H1 (cell line): ENCODE measurements around the gene OR14A16. TPM values are rescaled to one million over a fixed set of nuclear protein-coding genes. Genes with fewer than 3 reads are reported as not detected.

Source experiments
- CTCF ChIA-PET: fragments of 300-600 bp; sonication (Branson Sonifier 250); formaldehyde crosslinking; loops from one replicate; lab custom pipeline; 2021; ENCODE audit not compliant: partially characterized antibody; lab: Charles Lee
- POLR2A ChIA-PET: fragments of 300-600 bp; sonication (Branson Sonifier 250); formaldehyde crosslinking; loops from one replicate; lab custom pipeline; 2021; ENCODE audit warnings: inconsistent platforms; ENCODE audit not compliant: partially characterized antibody; lab: Charles Lee
- DNase-seq, 2 experiments: peaks; one replicate each; pipeline versions ENCODE4 v3.0.0 to v3.0.0-alpha.2; 2010 to 2022; ENCODE audit warnings: low spot score in 2 of 2, low read depth in 1 of 2, mixed read lengths in 1 of 2
- FAIRE-seq: peaks from 2 replicates; lab custom pipeline; 2011; peaks lifted over from hg19 to GRCh38; lab: Jason Lieb, UNC
- H2AFZ ChIP-seq: 2 replicates; pipeline ENCODE4 v1.8.1; 2012; ENCODE audit warnings: low read length, inconsistent platforms
- H2AK5ac ChIP-seq: 2 replicates; pipeline ENCODE4 v1.6.1; 2013; ENCODE audit warnings: low read depth, low read length
- H2BK120ac ChIP-seq: replicated peaks from 2 replicates; pipeline ENCODE3; 2013; ENCODE audit warnings: low read depth, low read length, inconsistent platforms
- H2BK12ac ChIP-seq: 2 replicates; pipeline ENCODE4 v1.6.1; 2013; ENCODE audit warnings: low read depth, low read length
- H2BK15ac ChIP-seq: 2 replicates; pipeline ENCODE4 v1.6.1; 2013; ENCODE audit warnings: low read length
- H2BK20ac ChIP-seq: 2 replicates; pipeline ENCODE4 v1.6.1; 2013; ENCODE audit warnings: low read length
- H2BK5ac ChIP-seq: 2 replicates; pipeline ENCODE4 v1.6.1; 2013; ENCODE audit warnings: low read depth, low read length
- H3K14ac ChIP-seq: 2 replicates; pipeline ENCODE4 v1.6.1; 2013; ENCODE audit warnings: inconsistent platforms; ENCODE audit not compliant: insufficient read length
- H3K18ac ChIP-seq: 2 replicates; pipeline ENCODE4 v1.6.1; 2013; ENCODE audit warnings: low read length; ENCODE audit errors: extremely low read depth
- H3K23ac ChIP-seq: 2 replicates; pipeline ENCODE4 v1.6.1; 2013; ENCODE audit warnings: inconsistent platforms; ENCODE audit not compliant: insufficient read length
- H3K23me2 ChIP-seq: 2 replicates; pipeline ENCODE4 v1.6.1; 2013; ENCODE audit warnings: low read depth, low read length
- H3K27ac ChIP-seq: 2 replicates; pipeline ENCODE4 v1.6.1; 2011; ENCODE audit warnings: low read depth, low read length, inconsistent platforms
- H3K27me3 ChIP-seq, 4 experiments: replicated peaks in 1 of 4; 1 replicate in 1 of 4; 2 replicates in 3 of 4; pipeline versions ENCODE4 v1.6.1 to v1.8.1; 2011 to 2013; ENCODE audit warnings: low read length in 3 of 4, mild to moderate bottlenecking in 3 of 4, inconsistent platforms in 2 of 4, mixed read lengths in 2 of 4, moderate library complexity in 1 of 4; ENCODE audit not compliant: control insufficient read depth in 3 of 4, insufficient read depth in 3 of 4; ENCODE audit errors: extremely low read depth in 1 of 4
- H3K36me3 ChIP-seq, 4 experiments: 2 replicates each; pipeline versions ENCODE4 v1.6.1 to v1.8.1; 2011 to 2013; ENCODE audit warnings: mild to moderate bottlenecking in 4 of 4, low read length in 3 of 4, moderate library complexity in 2 of 4, control low read depth in 1 of 4, inconsistent platforms in 1 of 4; ENCODE audit not compliant: insufficient read depth in 4 of 4, control insufficient read depth in 2 of 4
- H3K4ac ChIP-seq: replicated peaks from 2 replicates; pipeline ENCODE3; 2013; ENCODE audit warnings: low read length, low read depth, mixed read lengths, inconsistent platforms; ENCODE audit not compliant: insufficient read length
- H3K4me1 ChIP-seq, 4 experiments: replicated peaks in 1 of 4; 1 replicate in 1 of 4; 2 replicates in 3 of 4; pipeline versions ENCODE4 v1.6.1 to v1.8.1; 2011 to 2013; ENCODE audit warnings: low read length in 3 of 4, inconsistent platforms in 2 of 4, mixed read lengths in 1 of 4; ENCODE audit not compliant: insufficient read depth in 4 of 4, control insufficient read depth in 3 of 4
- H3K4me2 ChIP-seq, 2 experiments: 2 replicates each; pipeline versions ENCODE4 v1.6.1 to v1.8.1; 2011 to 2013; ENCODE audit warnings: low read depth in 2 of 2, low read length in 2 of 2, control low read depth in 1 of 2, inconsistent platforms in 1 of 2, mild to moderate bottlenecking in 1 of 2; ENCODE audit not compliant: insufficient read depth in 1 of 2
- H3K4me3 ChIP-seq, 4 experiments: fragments of 200-600, 300-600 bp in 1 of 4; sonication (generic), shearing (Covaris generic), sonication (Bioruptor Twin) in 1 of 4; 2 replicates each; pipeline versions ENCODE4 v1.5.1 to v1.8.1; 2011 to 2016; ENCODE audit warnings: low read length in 4 of 4, low read depth in 3 of 4, control low read depth in 2 of 4, inconsistent platforms in 2 of 4, mild to moderate bottlenecking in 2 of 4, mixed read lengths in 1 of 4, moderate library complexity in 1 of 4; ENCODE audit not compliant: insufficient read depth in 2 of 4; ENCODE audit errors: extremely low read depth in 1 of 4
- H3K56ac ChIP-seq: replicated peaks from 2 replicates; pipeline ENCODE3; 2013; ENCODE audit warnings: low read depth, mild to moderate bottlenecking, mixed read lengths, low read length, inconsistent platforms; ENCODE audit not compliant: insufficient read length
- H3K79me1 ChIP-seq: 2 replicates; pipeline ENCODE4 v1.6.1; 2013; ENCODE audit warnings: low read depth, low read length, control low read depth
- H3K79me2 ChIP-seq, 2 experiments: 2 replicates each; pipeline versions ENCODE4 v1.6.1 to v1.8.1; 2012 to 2013; ENCODE audit warnings: low read length in 2 of 2, mild to moderate bottlenecking in 2 of 2, inconsistent platforms in 1 of 2; ENCODE audit not compliant: insufficient read depth in 2 of 2, control insufficient read depth in 1 of 2
- H3K9ac ChIP-seq, 4 experiments: replicated peaks in 1 of 4; 1 replicate in 1 of 4; 2 replicates in 3 of 4; pipeline versions ENCODE4 v1.6.1 to v1.8.1; 2011 to 2013; ENCODE audit warnings: low read depth in 3 of 4, low read length in 3 of 4, control low read depth in 2 of 4, mild to moderate bottlenecking in 2 of 4, moderate library complexity in 2 of 4, inconsistent platforms in 1 of 4; ENCODE audit errors: extremely low read depth in 1 of 4
- H3K9me3 ChIP-seq, 2 experiments: 2 replicates each; pipeline versions ENCODE4 v1.6.1 to v1.8.1; 2012 to 2013; ENCODE audit warnings: mild to moderate bottlenecking in 2 of 2, moderate library complexity in 2 of 2, control low read depth in 1 of 2, inconsistent platforms in 1 of 2, low read depth in 1 of 2, low read length in 1 of 2, mixed read lengths in 1 of 2; ENCODE audit not compliant: insufficient read depth in 2 of 2
- H4K20me1 ChIP-seq, 2 experiments: replicated peaks in 1 of 2; 2 replicates each; pipeline versions ENCODE3 to v1.8.1; 2011 to 2013; ENCODE audit warnings: inconsistent platforms in 2 of 2, low read length in 2 of 2, mild to moderate bottlenecking in 1 of 2; ENCODE audit not compliant: insufficient read depth in 2 of 2, control insufficient read depth in 1 of 2
- H4K5ac ChIP-seq: 2 replicates; pipeline ENCODE4 v1.6.1; 2013; ENCODE audit warnings: low read length, low read depth, mixed read lengths, inconsistent platforms; ENCODE audit not compliant: insufficient read length
- H4K8ac ChIP-seq: 2 replicates; pipeline ENCODE4 v1.8.0; 2013; ENCODE audit warnings: mild to moderate bottlenecking, moderate library complexity, low read length, inconsistent platforms; ENCODE audit not compliant: insufficient read depth; ENCODE audit errors: extremely low read depth
- H4K91ac ChIP-seq: replicated peaks from 2 replicates; pipeline ENCODE3; 2013; ENCODE audit warnings: low read length, mixed read lengths, inconsistent platforms; ENCODE audit not compliant: insufficient read length
- BCL11A ChIP-seq, 2 experiments: IDR thresholded peaks; one replicate each; pipeline ENCODE4 v1.6.1; 2011; ENCODE audit warnings: low read depth in 2 of 2, low read length in 2 of 2, mild to moderate bottlenecking in 2 of 2
- BRCA1 ChIP-seq: IDR thresholded peaks from 2 replicates; pipeline ENCODE4 v1.6.1; 2012; ENCODE audit warnings: low read depth, low read length, improper control_type of control experiment
- CBX5 ChIP-seq: fragments of 300-800, 300-1000 bp; sonication (generic); IDR thresholded peaks from 2 replicates; pipeline ENCODE4 v1.7.1; 2016; ENCODE audit warnings: antibody characterized with exemption, low read length, low read depth
- CBX8 ChIP-seq: fragments of 300-800, 300-1000 bp; sonication (generic); IDR thresholded peaks from 2 replicates; pipeline ENCODE4 v1.7.1; 2016; ENCODE audit warnings: low read depth, low read length, borderline replicate concordance
- CEBPB ChIP-seq: IDR thresholded peaks from 2 replicates; pipeline ENCODE4 v1.6.1; 2012; ENCODE audit warnings: low read depth, low read length
- CHD2 ChIP-seq: IDR thresholded peaks from 2 replicates; pipeline ENCODE4 v1.6.1; 2012; ENCODE audit warnings: low read length, improper control_type of control experiment
- FOSL1 ChIP-seq: IDR thresholded peaks from 2 replicates; pipeline ENCODE4 v1.6.1; 2011; ENCODE audit warnings: mild to moderate bottlenecking, low read depth, low read length, moderate library complexity; ENCODE audit not compliant: insufficient read depth
- GTF2F1 ChIP-seq: IDR thresholded peaks from 2 replicates; pipeline ENCODE4 v1.6.1; 2012; ENCODE audit warnings: low read depth, low read length, improper control_type of control experiment, borderline replicate concordance
- KDM5A ChIP-seq: fragments of 200-600 bp; IDR thresholded peaks from 2 replicates; pipeline ENCODE4 v1.7.1; 2012; ENCODE audit warnings: mild to moderate bottlenecking, low read length, inconsistent platforms, mixed read lengths
- RAD21 ChIP-seq, 2 experiments: IDR thresholded peaks in 1 of 2; conservative IDR thresholded peaks in 1 of 2; 2 replicates each; pipeline ENCODE4 v1.6.1; 2011; ENCODE audit warnings: low read depth in 2 of 2, low read length in 2 of 2, improper control_type of control experiment in 1 of 2, inconsistent platforms in 1 of 2, mild to moderate bottlenecking in 1 of 2, moderate library complexity in 1 of 2
- RNF2 ChIP-seq: fragments of 200-900, 300-1000 bp; sonication (generic); IDR thresholded peaks from 2 replicates; pipeline ENCODE4 v1.7.1; 2016; ENCODE audit warnings: borderline replicate concordance, low read depth, mild to moderate bottlenecking, antibody characterized with exemption, low read length; ENCODE audit not compliant: poor library complexity, severe bottlenecking; ENCODE audit errors: missing control alignments
- SP4 ChIP-seq: IDR thresholded peaks from 2 replicates; pipeline ENCODE4 v1.6.1; 2012; ENCODE audit warnings: low read length, inconsistent platforms
- YY1 ChIP-seq: IDR thresholded peaks from 2 replicates; pipeline ENCODE4 v1.6.1; 2011; ENCODE audit warnings: low read depth, mild to moderate bottlenecking, low read length
- WGBS, 2 experiments: shearing (Covaris generic) in 1 of 2; methylation state at CpG; one replicate each; pipeline versions ENCODE4 v1.1.6 to v1.1.7; 2013 to 2015; ENCODE audit warnings: low lambda C conversion rate in 2 of 2, mixed read lengths in 2 of 2, inconsistent platforms in 1 of 2, low coverage in 1 of 2, missing lambda C conversion rate in 1 of 2; ENCODE audit not compliant: insufficient replicate concordance in 2 of 2, insufficient coverage in 1 of 2, insufficient read length in 1 of 2; ENCODE audit errors: extremely low coverage in 1 of 2, missing lambda C conversion rate in 1 of 2; 5-methylcytosine and 5-hydroxymethylcytosine counted together
- polyA plus RNA-seq, 7 experiments: library from polyadenylated mRNA; depleted of rRNA in 3 of 7; stranded (reverse) in 5 of 7; unstranded in 2 of 7; fragments of >200 nt in 5 of 7; fragments of 200-250 nt in 2 of 7; gene quantifications; 1 replicate in 5 of 7; 2 replicates in 1 of 7; 4 replicates in 1 of 7; pipeline versions ENCODE4 v1.2.1 to v1.2.3, GENCODE V29; 2011 to 2013; ENCODE audit warnings: missing spikeins in 2 of 7, mixed read lengths in 2 of 7
- total RNA-seq: library from RNA; stranded (reverse); fragmentation: NEBNext Ultra II Directional; extraction: Animal tissue kit (Norgen Biotek cat#: 25700); gene quantifications from 2 replicates; pipeline ENCODE4 v1.2.1, GENCODE V29; 2021
- TF ChIP-seq, protein P1 (sequence below): IDR thresholded peaks from 2 replicates; pipeline ENCODE4 v1.6.1; 2011; ENCODE audit warnings: low read length, improper control_type of control experiment

The OR14A16 gene
- total and polyA plus RNA-seq, 2 of the 8 experiments (the other 6 are each of a cell fraction or from before 2014, with no cell fraction given): not detected

- H3K9ac ChIP-seq: no peak overlapping the region
- TF ChIP-seq KDM5A (no peak), CHD2 (no peak), RNF2 (no peak), RAD21 (IDR thresholded peaks at IDR 0.05 in 1 of 2, conservative IDR thresholded peaks at IDR 0.05 in 1 of 2; ENCODE audit: low read depth in 2 of 2, low read length in 2 of 2) (no peak), CBX5 (no peak), SP4 (no peak), BRCA1 (no peak), FOSL1 (no peak), CEBPB (no peak), GTF2F1 (no peak), YY1 (no peak), CBX8 (no peak), BCL11A (IDR thresholded peaks at IDR 0.05; ENCODE audit: low read depth in 2 of 2, low read length in 2 of 2) (no peak)
- TF ChIP-seq, protein P1, sequence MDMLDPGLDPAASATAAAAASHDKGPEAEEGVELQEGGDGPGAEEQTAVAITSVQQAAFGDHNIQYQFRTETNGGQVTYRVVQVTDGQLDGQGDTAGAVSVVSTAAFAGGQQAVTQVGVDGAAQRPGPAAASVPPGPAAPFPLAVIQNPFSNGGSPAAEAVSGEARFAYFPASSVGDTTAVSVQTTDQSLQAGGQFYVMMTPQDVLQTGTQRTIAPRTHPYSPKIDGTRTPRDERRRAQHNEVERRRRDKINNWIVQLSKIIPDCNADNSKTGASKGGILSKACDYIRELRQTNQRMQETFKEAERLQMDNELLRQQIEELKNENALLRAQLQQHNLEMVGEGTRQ: no peak
Observed at GRCh38 chr1:247862756-247863155, 38.8 kb upstream of the OR14A16 start.

More at GRCh38 chr1:247862756-247863155, 38.8 kb upstream of the OR14A16 start:
- Histone ChIP-seq H2AK5ac (no peak overlapping the region), H2BK12ac (no peak overlapping the region), H3K23me2 (no peaks in the 10 kb centered on the region), H3K4me2 (no peak overlapping the region), H2BK20ac (no peak overlapping the region), H2BK5ac (no peak overlapping the region), H3K18ac (no peak overlapping the region), H4K91ac (no peak overlapping the region), H2BK120ac (no peak overlapping the region), H4K20me1 (no peaks in the 10 kb centered on the region), H3K79me1 (no peaks in the 10 kb centered on the region), H3K4ac (no peak overlapping the region), H3K36me3 (no peaks in the 10 kb centered on the region), H3K9me3 (peaks cover 45 to 61% of the 10 kb centered on the region in 2 experiments), H3K27me3 (no peaks in the 10 kb centered on the region), H4K8ac (no peak overlapping the region), H2BK15ac (no peak overlapping the region), H2AFZ (no peak overlapping the region), H3K56ac (no peak overlapping the region), H3K4me3 (no peak overlapping the region), H3K4me1 (no peaks in the 10 kb centered on the region; a peak in 1 of 7 replicates), H4K5ac (no peak overlapping the region), H3K27ac (no peak overlapping the region), H3K14ac (no peak overlapping the region), H3K23ac (no peak overlapping the region), H3K79me2 (no peaks in the 10 kb centered on the region)
- CTCF ChIA-PET: no interaction called here
- no peak for FAIRE-seq
- 69% methylated on average over 4 of the region's 4 CpGs; no CpG with 5 or more reads in 1 of the 2 experiments for WGBS, 2 experiments
- POLR2A ChIA-PET: no interaction called here
- no peak for DNase-seq
